CD4-positive, alpha-beta T cell treated with Interferon gamma for 1 hour (primary cell): ENCODE results near the gene C6orf132.
"Not testable (repeated sequence)": the region's sequence is repeated elsewhere in the genome, so short reads cannot be mapped to it uniquely, and the experiment has no call there.

Experiments used
- DNase-seq: peaks from one replicate; pipeline ENCODE4 v3.0.0-alpha.2; 2020

The C6orf132 gene

GRCh38 chr6:42142118-42142835, at the start of gene C6orf132:
Gene C6orf132, minus strand, starts transcription at chr6:42142620. Its CDS starts 176 bp downstream, at chr6:42142444.
- no peak for DNase-seq

GRCh38 chr6:42190554-42191183, 48.2 kb upstream of the C6orf132 start:
- no peak for DNase-seq

- DNase-seq, result no peak
Measured at GRCh38 chr6:42188406-42188805, 46.0 kb upstream of the C6orf132 start.

GRCh38 chr6:42185597-42185996, 43.2 kb upstream of the C6orf132 start:
- no peak for DNase-seq

GRCh38 chr6:42184475-42184874, 42.1 kb upstream of the C6orf132 start:
- no peak for DNase-seq

- no peak for DNase-seq
Measured at GRCh38 chr6:42182101-42182500, 39.7 kb upstream of the C6orf132 start.

- DNase-seq, result no peak
Measured at GRCh38 chr6:42179945-42180313, 37.5 kb upstream of the C6orf132 start.

GRCh38 chr6:42179261-42179944, 37.0 kb upstream of the C6orf132 start:
- no peak for DNase-seq

GRCh38 chr6:42177514-42178364, 35.3 kb upstream of the C6orf132 start:
- no peak for DNase-seq

GRCh38 chr6:42176981-42177380, 34.6 kb upstream of the C6orf132 start:
- DNase-seq, result no peak

GRCh38 chr6:42175860-42176259, 33.4 kb upstream of the C6orf132 start:
- no peak for DNase-seq

GRCh38 chr6:42173101-42173500, 30.7 kb upstream of the C6orf132 start, which contains the start of gene GUCA1A:
Gene GUCA1A, plus strand, starts transcription at chr6:42173364. Its CDS starts 250 bp downstream, at chr6:42173614.
- no peak for DNase-seq

- DNase-seq, result no peak
Measured at GRCh38 chr6:42171813-42172581, 29.6 kb upstream of the C6orf132 start.

GRCh38 chr6:42169780-42170179, 27.4 kb upstream of the C6orf132 start:
- not testable (repeated sequence) for DNase-seq

- DNase-seq, result no peak
Measured at GRCh38 chr6:42168650-42169049, 26.2 kb upstream of the C6orf132 start.

GRCh38 chr6:42166444-42167141, 24.2 kb upstream of the C6orf132 start:
- peak; percentile 56 for DNase-seq

GRCh38 chr6:42165016-42165415, 22.6 kb upstream of the C6orf132 start:
- no peak for DNase-seq

GRCh38 chr6:42163981-42164380, 21.6 kb upstream of the C6orf132 start:
- no peak for DNase-seq

- DNase-seq, result no peak
Measured at GRCh38 chr6:42162812-42163211, 20.4 kb upstream of the C6orf132 start.

GRCh38 chr6:42162384-42162783, 20.0 kb upstream of the C6orf132 start:
- no peak for DNase-seq

- no peak for DNase-seq
Measured at GRCh38 chr6:42159431-42160024, 17.1 kb upstream of the C6orf132 start.
